Ishikawa (cell line): ENCODE measurements around the gene MTFP1.
A peak's percentile ranks its signal among the peaks of the same experiment; 100 is the strongest.

ENCODE experiments used
- CEBPB ChIP-seq: IDR thresholded peaks from 2 replicates; pipeline ENCODE4 v1.6.1; 2012
- CREB1 ChIP-seq: IDR thresholded peaks from 2 replicates; pipeline ENCODE4 v1.6.1; 2012; ENCODE audit warnings: low read depth
- EGR1 ChIP-seq: IDR thresholded peaks from 2 replicates; pipeline ENCODE4 v1.6.1; 2012
- EP300 ChIP-seq: IDR thresholded peaks from 2 replicates; pipeline ENCODE4 v1.6.1; 2012; ENCODE audit warnings: borderline replicate concordance
- FOXM1 ChIP-seq: IDR thresholded peaks from 2 replicates; pipeline ENCODE4 v1.6.1; 2012; ENCODE audit warnings: low read depth, borderline replicate concordance
- NFIC ChIP-seq: IDR thresholded peaks from 2 replicates; pipeline ENCODE4 v1.6.1; 2012
- RAD21 ChIP-seq: IDR thresholded peaks from 2 replicates; pipeline ENCODE4 v1.6.1; 2012; ENCODE audit warnings: low read depth
- REST ChIP-seq: IDR thresholded peaks from 2 replicates; pipeline ENCODE4 v1.6.1; 2012; ENCODE audit warnings: low read depth, mild to moderate bottlenecking
- TAF1 ChIP-seq: IDR thresholded peaks from 2 replicates; pipeline ENCODE4 v1.6.1; 2012; ENCODE audit warnings: low read depth, mild to moderate bottlenecking
- TCF12 ChIP-seq: IDR thresholded peaks from 2 replicates; pipeline ENCODE4 v1.6.1; 2012; ENCODE audit warnings: low read depth
- TEAD4 ChIP-seq: IDR thresholded peaks from 2 replicates; pipeline ENCODE4 v1.6.1; 2012
- USF1 ChIP-seq: IDR thresholded peaks from 2 replicates; pipeline ENCODE4 v1.6.1; 2012
- YY1 ChIP-seq: IDR thresholded peaks from 2 replicates; pipeline ENCODE4 v1.6.1; 2012; ENCODE audit warnings: low read depth
- ZBTB7A ChIP-seq: IDR thresholded peaks from 2 replicates; pipeline ENCODE4 v1.6.1; 2012; ENCODE audit warnings: low read depth
- TF ChIP-seq, protein P1 (sequence below): IDR thresholded peaks from 2 replicates; pipeline ENCODE4 v1.6.1; 2012

The MTFP1 gene, protein sequence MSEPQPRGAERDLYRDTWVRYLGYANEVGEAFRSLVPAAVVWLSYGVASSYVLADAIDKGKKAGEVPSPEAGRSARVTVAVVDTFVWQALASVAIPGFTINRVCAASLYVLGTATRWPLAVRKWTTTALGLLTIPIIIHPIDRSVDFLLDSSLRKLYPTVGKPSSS

DNA sequence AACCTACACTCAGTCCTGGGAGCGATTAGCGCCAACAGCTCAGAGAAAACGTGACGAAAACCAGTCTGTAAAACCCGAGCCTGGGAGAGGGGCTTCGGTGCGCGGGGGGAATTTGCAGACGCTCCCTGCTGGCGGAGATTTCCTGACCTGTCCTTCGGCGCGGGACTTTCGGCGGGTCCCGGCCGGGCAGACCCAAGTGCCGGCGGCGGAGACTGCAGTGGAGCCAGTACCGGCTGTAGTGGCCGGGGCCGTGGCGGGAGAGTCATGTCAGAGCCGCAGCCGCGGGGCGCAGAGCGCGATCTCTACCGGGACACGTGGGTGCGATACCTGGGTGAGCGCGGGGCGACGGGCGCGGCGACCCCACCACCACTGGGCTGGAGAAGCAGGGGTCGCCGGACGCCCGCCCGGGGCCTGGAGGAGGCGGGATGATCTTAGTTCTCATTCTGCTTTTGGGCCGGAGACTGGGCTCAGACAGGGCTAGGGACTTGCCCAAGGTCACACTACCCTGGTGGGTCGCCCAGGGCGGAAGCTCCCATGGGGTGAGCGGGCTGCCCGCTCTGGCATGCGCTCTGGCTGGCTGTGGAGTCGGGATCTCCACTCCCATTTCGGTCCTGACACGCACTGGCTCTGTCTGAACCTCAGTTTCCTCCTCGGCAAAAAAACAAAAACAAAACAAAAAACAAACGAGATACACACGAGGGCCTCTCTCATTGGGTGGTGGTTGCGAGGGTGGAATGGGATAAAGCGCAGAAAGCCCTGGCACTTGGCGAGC is at the start of gene MTFP1:
Gene MTFP1, plus strand, starts transcription at position 153 of the 772 bp plus-strand sequence. Its CDS starts 112 bp downstream, at position 265.
- TF ChIP-seq NFIC (no peak), YY1 (no peak; the same call in 1 of the 2 replicates), EGR1 (no peak), TEAD4 (no peak), ZBTB7A (peak; percentile 99), TAF1 (peak; percentile 61), REST (no peak), CEBPB (no peak), FOXM1 (no peak), CREB1 (no peak), RAD21 (no peak), TCF12 (peak; percentile 15; the same call in 1 of the 2 replicates), USF1 (peak; percentile 67), EP300 (no peak; the same call in 1 of the 2 replicates)
- TF ChIP-seq, protein P1, sequence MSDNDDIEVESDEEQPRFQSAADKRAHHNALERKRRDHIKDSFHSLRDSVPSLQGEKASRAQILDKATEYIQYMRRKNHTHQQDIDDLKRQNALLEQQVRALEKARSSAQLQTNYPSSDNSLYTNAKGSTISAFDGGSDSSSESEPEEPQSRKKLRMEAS, result peak; percentile 84

DNA sequence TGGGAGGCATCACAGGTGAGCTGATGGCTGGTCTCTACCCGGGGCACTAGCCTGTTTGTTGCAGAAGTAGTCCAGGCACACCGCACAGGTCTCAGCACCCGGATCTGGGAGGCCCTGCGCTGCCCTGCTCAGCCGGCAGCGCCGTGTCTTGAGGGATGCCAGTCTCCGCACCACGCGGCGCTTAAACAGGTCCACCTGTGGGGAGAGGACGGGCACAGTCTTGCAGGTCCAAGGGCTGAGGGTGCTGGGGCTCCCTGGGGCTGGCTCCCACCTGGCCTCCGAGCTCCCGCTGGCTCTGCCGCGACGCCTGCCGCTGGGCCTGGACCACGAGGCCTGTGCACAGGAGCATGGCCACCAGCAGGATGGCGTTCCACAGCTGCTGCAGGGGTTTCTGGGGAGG is 45.6 kb upstream of the MTFP1 start:
- TF ChIP-seq FOXM1 (no peak), EP300 (no peak), ZBTB7A (no peak), RAD21 (no peak), TEAD4 (no peak), USF1 (no peak), TAF1 (no peak), NFIC (no peak), EGR1 (no peak), YY1 (no peak), CREB1 (no peak)
- TF ChIP-seq, protein P1, result no peak

DNA sequence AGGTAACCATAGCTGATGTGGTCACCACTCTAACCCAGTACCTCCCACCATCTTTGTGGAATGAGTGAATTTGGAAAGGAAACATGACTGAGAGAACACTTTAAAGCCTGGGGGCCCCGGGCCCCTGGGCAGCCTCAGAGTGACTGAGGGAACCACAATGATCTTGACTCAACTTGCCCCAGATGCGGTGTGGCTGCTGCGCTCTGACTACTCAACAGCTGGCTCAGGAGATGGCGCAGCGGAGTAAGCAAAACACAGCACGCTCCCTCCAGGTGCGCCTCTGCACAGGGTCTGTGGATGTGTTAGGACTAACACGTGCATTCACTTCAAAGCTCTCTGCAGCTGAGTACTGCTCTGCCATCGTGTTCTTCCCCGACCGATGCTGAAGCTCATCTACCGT is 44.3 kb upstream of the MTFP1 start:
- TF ChIP-seq TCF12 (no peak), EGR1 (no peak), ZBTB7A (no peak)

DNA sequence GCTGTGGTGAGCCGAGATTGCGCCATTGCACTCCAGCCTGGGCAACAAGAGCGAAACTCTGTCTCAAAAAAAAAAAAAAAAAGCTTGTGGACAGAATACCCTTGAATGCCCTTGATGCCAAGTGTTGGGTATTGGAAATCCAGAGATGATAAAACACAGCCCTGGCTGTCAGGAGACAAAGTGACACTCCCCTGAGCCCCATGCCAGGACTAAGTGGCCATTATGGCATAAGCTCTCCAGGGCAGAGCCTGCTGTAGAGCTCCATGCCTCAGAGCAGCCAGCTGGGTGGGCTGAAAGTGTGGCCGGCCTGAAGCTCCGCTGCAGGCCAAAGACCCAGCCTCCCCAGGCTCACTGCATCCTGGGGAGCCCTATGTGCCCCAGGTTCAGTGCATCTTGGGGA is 43.2 kb upstream of the MTFP1 start:
- no peak for TF ChIP-seq EGR1
- TF ChIP-seq TEAD4, result no peak

DNA sequence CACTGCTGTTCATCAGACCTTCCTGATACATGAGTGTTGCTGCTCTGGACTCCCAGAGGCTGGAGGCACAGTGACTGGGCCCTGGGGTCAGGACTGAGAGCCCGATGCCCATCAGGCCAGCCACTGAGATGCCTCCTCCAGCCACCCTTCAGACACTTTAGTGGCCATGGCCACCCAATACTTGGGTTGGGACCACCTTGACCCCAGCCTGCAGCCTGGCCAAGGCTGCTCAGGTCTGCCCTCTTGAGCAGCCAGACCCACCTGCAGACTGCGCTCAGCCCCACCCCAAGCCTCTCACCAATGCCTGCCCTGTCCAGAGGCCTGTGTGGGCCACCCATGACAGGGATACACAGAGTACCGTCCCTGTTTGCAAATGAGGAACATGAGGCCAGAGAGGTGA is 42.5 kb upstream of the MTFP1 start:
- no peak for TF ChIP-seq RAD21
- TF ChIP-seq EGR1, result no peak
- no peak for TF ChIP-seq USF1

DNA sequence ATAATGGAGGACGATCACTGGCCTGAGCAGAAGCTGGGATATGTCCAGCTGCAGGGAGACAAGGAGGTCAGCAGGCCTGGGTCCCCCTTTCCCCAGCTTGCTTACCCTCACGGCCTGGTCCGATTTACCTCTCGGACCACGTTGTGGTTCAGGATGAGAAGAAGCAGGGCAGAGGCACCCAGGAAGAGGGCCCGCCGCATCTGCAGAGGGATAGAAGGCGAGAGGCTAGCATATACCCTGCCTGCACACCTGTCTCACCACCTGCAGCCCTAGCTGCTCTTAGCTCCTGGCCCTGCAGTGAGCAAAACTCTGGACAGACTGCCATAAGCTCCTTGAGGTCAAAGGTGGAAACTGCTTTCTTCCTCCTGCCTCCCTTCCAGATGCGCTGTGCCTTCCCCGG is 39.6 kb upstream of the MTFP1 start:
- TF ChIP-seq REST (no peak), TEAD4 (no peak), CEBPB (no peak), TAF1 (no peak), RAD21 (no peak), EP300 (no peak), CREB1 (no peak), EGR1 (no peak), YY1 (no peak), NFIC (no peak), FOXM1 (no peak), ZBTB7A (no peak), TCF12 (no peak)
- TF ChIP-seq, protein P1, result no peak
